B cell (primary cell): ENCODE data around the gene HNRNPD. TPM values are rescaled to one million over a fixed set of nuclear protein-coding genes. Genes with fewer than 3 reads are reported as not detected.
"Not testable (repeated sequence)": the region's sequence is repeated elsewhere in the genome, so short reads cannot be mapped to it uniquely, and the experiment has no call there.

Experiments
- ATAC-seq: fragments of 200-7000 bp; cut with Tn5 transposase; one replicate; pipeline ENCODE4 v1.10.0; 2021; ENCODE audit warnings: low read depth, mild to moderate bottlenecking, moderate number of reproducible peaks, moderate library complexity
- CTCF ChIA-PET: fragments of 350-600 bp; sonication (Branson Sonifier 250); formaldehyde crosslinking; loops from one replicate; lab custom pipeline; 2021; ENCODE audit warnings: antibody characterized with exemption, inconsistent platforms; lab: Charles Lee
- POLR2A ChIA-PET: fragments of 350-600 bp; sonication (Branson Sonifier 250); formaldehyde crosslinking; loops from one replicate; lab custom pipeline; 2021; ENCODE audit warnings: antibody characterized with exemption; lab: Charles Lee
- DNase-seq: peaks from one replicate; pipeline ENCODE4 v3.0.0; 2013
- H2AFZ ChIP-seq: 2 replicates; pipeline ENCODE4 v1.6.1; 2012; ENCODE audit warnings: mild to moderate bottlenecking, low read depth, low read length; ENCODE audit not compliant: insufficient read depth, poor library complexity, severe bottlenecking
- H3K27ac ChIP-seq, 2 donors: 1 replicate in 1 of 2; 2 replicates in 1 of 2; pipeline ENCODE4 v1.5.1; 2012 to 2013; ENCODE audit warnings: low read length in 2 of 2, mild to moderate bottlenecking in 2 of 2, moderate library complexity in 1 of 2
- H3K27me3 ChIP-seq, 4 experiments: fragments of 200-600 bp in 1 of 4; sonication (generic) in 1 of 4; replicated peaks in 1 of 4; 1 replicate in 2 of 4; 2 replicates in 2 of 4; pipeline versions ENCODE4 v1.6.1 to v1.7.0; 2013 to 2016; ENCODE audit warnings: low read length in 3 of 4, mild to moderate bottlenecking in 2 of 4, mixed read lengths in 1 of 4, moderate library complexity in 1 of 4; ENCODE audit not compliant: insufficient read depth in 4 of 4, control insufficient read depth in 3 of 4; ENCODE audit errors: control extremely low read depth in 1 of 4
- H3K36me3 ChIP-seq, 2 experiments: replicated peaks in 1 of 2; 1 replicate in 1 of 2; 2 replicates in 1 of 2; pipeline versions ENCODE4 v1.6.1 to v1.7.1; 2013; ENCODE audit warnings: low read length in 1 of 2; ENCODE audit not compliant: insufficient read depth in 2 of 2, control insufficient read depth in 1 of 2; ENCODE audit errors: control extremely low read depth in 1 of 2, extremely low read depth in 1 of 2
- H3K4me1 ChIP-seq, 2 donors: fragments of 200-600 bp in 1 of 2; sonication (generic) in 1 of 2; 1 replicate in 1 of 2; 2 replicates in 1 of 2; pipeline versions ENCODE4 v1.5.1 to v1.6.1; 2013 to 2017; ENCODE audit warnings: low read length in 2 of 2; ENCODE audit not compliant: control insufficient read depth in 2 of 2, insufficient read depth in 2 of 2
- H3K4me2 ChIP-seq: replicated peaks from 2 replicates; pipeline ENCODE3; 2012; ENCODE audit warnings: mild to moderate bottlenecking, low read depth, low read length; ENCODE audit not compliant: poor library complexity, severe bottlenecking
- H3K4me3 ChIP-seq, 5 experiments: fragments of 200-600 bp in 1 of 5; sonication (generic) in 1 of 5; 1 replicate in 3 of 5; 2 replicates in 2 of 5; pipeline versions ENCODE4 v1.5.1 to v1.7.0; 2011 to 2016; ENCODE audit warnings: low read length in 4 of 5, mild to moderate bottlenecking in 4 of 5, low read depth in 2 of 5, control low read depth in 1 of 5, moderate library complexity in 1 of 5; ENCODE audit not compliant: insufficient read depth in 1 of 5; ENCODE audit errors: control extremely low read depth in 1 of 5, extremely low read depth in 1 of 5
- H3K79me2 ChIP-seq: fragments of 200-600 bp; sonication (generic); one replicate; pipeline ENCODE4 v1.6.0; 2016; ENCODE audit warnings: low read length; ENCODE audit not compliant: control insufficient read depth, insufficient read depth
- H3K9ac ChIP-seq: fragments of 200-600 bp; sonication (generic); 2 replicates; pipeline ENCODE4 v1.6.1; 2017; ENCODE audit warnings: mild to moderate bottlenecking, low read length, moderate library complexity
- H3K9me3 ChIP-seq, 3 donors: one replicate each; pipeline versions ENCODE4 v1.6.1 to v1.7.1; 2013; ENCODE audit warnings: low read length in 2 of 3; ENCODE audit not compliant: control insufficient read depth in 2 of 3, insufficient read depth in 1 of 3; ENCODE audit errors: control extremely low read depth in 1 of 3
- H4K20me1 ChIP-seq: 2 replicates; pipeline ENCODE4 v1.6.0; 2012; ENCODE audit warnings: mild to moderate bottlenecking, low read length; ENCODE audit not compliant: insufficient read depth, control insufficient read depth, poor library complexity, severe bottlenecking
- H3K27ac Mint-ChIP-seq: one replicate; pipeline ENCODE4 v1.8.0; 2021; ENCODE audit warnings: mixed read lengths
- H3K27me3 Mint-ChIP-seq: one replicate; pipeline ENCODE4 v1.8.0; 2021; ENCODE audit warnings: mixed read lengths
- H3K4me1 Mint-ChIP-seq: one replicate; pipeline ENCODE4 v1.8.0; 2021; ENCODE audit warnings: mixed read lengths
- H3K4me3 Mint-ChIP-seq: one replicate; pipeline ENCODE4 v1.8.0; 2021; ENCODE audit warnings: mixed read lengths
- H3K9me3 Mint-ChIP-seq: one replicate; pipeline ENCODE4 v1.8.0; 2022; ENCODE audit warnings: mixed read lengths; ENCODE audit not compliant: insufficient read depth
- CTCF ChIP-seq: fragments of 200-600 bp; IDR thresholded peaks from one replicate; pipeline ENCODE4 v1.8.0; 2022; ENCODE audit warnings: antibody characterized with exemption, mild to moderate bottlenecking
- EZH2 ChIP-seq: IDR thresholded peaks from 2 replicates; pipeline ENCODE4 v1.6.1; 2012; ENCODE audit warnings: borderline replicate concordance, low read depth, mild to moderate bottlenecking, moderate library complexity, low read length; ENCODE audit not compliant: insufficient read depth, poor library complexity, severe bottlenecking
- WGBS: methylation state at CpG from one replicate; pipeline ENCODE4 v1.1.5; 2013; ENCODE audit warnings: missing lambda C conversion rate; ENCODE audit not compliant: insufficient coverage; 5-methylcytosine and 5-hydroxymethylcytosine counted together
- intact Hi-C: fragments of 100-400 bp; cut with micrococcal nuclease; formaldehyde crosslinking; loops from one replicate; pipeline ENCODE4 v1.10.0; 2022
- polyA plus RNA-seq: library from polyadenylated mRNA; depleted of rRNA; stranded (reverse); fragments of >200 nt; gene quantifications from 2 replicates; pipeline ENCODE4 v1.2.3, GENCODE V29; 2012
- total RNA-seq, 2 donors: library from RNA; stranded (reverse); fragments of 120-200 nt in 1 of 2; gene quantifications; 1 replicate in 1 of 2; 2 replicates in 1 of 2; pipeline versions ENCODE4 v1.2.3 to v1.2.4, GENCODE V29; 2013 to 2022

Gene HNRNPD
- total and polyA plus RNA-seq, 2 donors (not counting 1 experiment from before 2014, with no cell fraction given), result 120 to 280 TPM

- CTCF ChIA-PET, result interaction anchor here (1.0 to 1.3 kb wide), 3 partner anchors 9 to 81 kb away, joined by 3 to 6 read pairs (median 3); no protein-coding TSS in a partner anchor
These were observed 7.4 kb downstream of the HNRNPD start for GRCh38 chr4:82366431-82366830.

GRCh38 chr4:82363896-82364487 lies 9.8 kb downstream of the HNRNPD start:
- Histone ChIP-seq H3K9ac (no peak overlapping the region), H3K27me3 (no peaks in the 10 kb centered on the region), H3K4me1 (peaks cover 60 to 78% of the 10 kb centered on the region in 2 donors), H3K79me2 (peaks cover 98% of the 10 kb centered on the region), H2AFZ (no peak overlapping the region), H3K36me3 (peaks cover 7 to 30% of the 10 kb centered on the region in 2 experiments), H3K4me2 (peak overlapping the region; percentile 16), H3K4me3 (no peak overlapping the region), H3K9me3 (no peaks in the 10 kb centered on the region), H3K27ac (peak overlapping the region; percentile 23 to 59), H4K20me1 (peaks cover 68% of the 10 kb centered on the region)
- 100% methylated on average over 2 of the region's 4 CpGs for WGBS
- TF ChIP-seq CTCF, result no peak
- no peak for TF ChIP-seq EZH2
- Mint-ChIP-seq H3K27me3 (no peaks in the 10 kb centered on the region), H3K4me3 (no peak overlapping the region), H3K4me1 (peaks cover 80% of the 10 kb centered on the region), H3K9me3 (no peaks in the 10 kb centered on the region), H3K27ac (peak overlapping the region; percentile 72)
- ATAC-seq (no peak), DNase-seq (no peak)
- intact Hi-C loops, result loop anchor here (5.0 kb wide), 1 partner anchor 522 kb away; no protein-coding TSS in a partner anchor
- ChIA-PET POLR2A (no interaction called here), CTCF (interaction anchor here (1.1 kb wide), 1 partner anchor 8 kb away, joined by 3 read pairs; no protein-coding TSS in a partner anchor)

More at GRCh38 chr4:82366431-82366830, 7.4 kb downstream of the HNRNPD start:
- H3K4me2 ChIP-seq, H3K27ac Mint-ChIP-seq, H3K4me3 ChIP-seq, H2AFZ ChIP-seq, H3K4me3 Mint-ChIP-seq, H3K27ac ChIP-seq, H3K27me3 Mint-ChIP-seq, H3K27me3 ChIP-seq, DNase-seq, intact Hi-C loops, H3K9ac ChIP-seq, H3K9me3 Mint-ChIP-seq, H3K9me3 ChIP-seq, ATAC-seq: not testable (repeated sequence)
- H3K4me1 ChIP-seq, result peaks cover 69 to 85% of the 10 kb centered on the region in 2 donors
- peaks cover 84% of the 10 kb centered on the region for H3K4me1 Mint-ChIP-seq
- 90% methylated on average over 7 of the region's 11 CpGs for WGBS
- H3K36me3 ChIP-seq, result peaks cover 8 to 47% of the 10 kb centered on the region in 2 experiments
- peaks cover 99% of the 10 kb centered on the region for H3K79me2 ChIP-seq
- POLR2A ChIA-PET, result interaction anchor here (0.7 kb wide), 1 partner anchor 78 kb away, joined by 5 read pairs; no protein-coding TSS in a partner anchor
- peaks cover 76% of the 10 kb centered on the region for H4K20me1 ChIP-seq
